SIG-M5 treated with dmso at 0.1 percent for 504 hours (cell line): Measurements from ENCODE around the gene SLC9B2.

Source experiments
- DNase-seq: peaks from one replicate; lab custom pipeline; 2025; ENCODE audit not compliant: unreplicated experiment; lab: John Stamatoyannopoulos, UW

SLC9B2 gene, protein sequence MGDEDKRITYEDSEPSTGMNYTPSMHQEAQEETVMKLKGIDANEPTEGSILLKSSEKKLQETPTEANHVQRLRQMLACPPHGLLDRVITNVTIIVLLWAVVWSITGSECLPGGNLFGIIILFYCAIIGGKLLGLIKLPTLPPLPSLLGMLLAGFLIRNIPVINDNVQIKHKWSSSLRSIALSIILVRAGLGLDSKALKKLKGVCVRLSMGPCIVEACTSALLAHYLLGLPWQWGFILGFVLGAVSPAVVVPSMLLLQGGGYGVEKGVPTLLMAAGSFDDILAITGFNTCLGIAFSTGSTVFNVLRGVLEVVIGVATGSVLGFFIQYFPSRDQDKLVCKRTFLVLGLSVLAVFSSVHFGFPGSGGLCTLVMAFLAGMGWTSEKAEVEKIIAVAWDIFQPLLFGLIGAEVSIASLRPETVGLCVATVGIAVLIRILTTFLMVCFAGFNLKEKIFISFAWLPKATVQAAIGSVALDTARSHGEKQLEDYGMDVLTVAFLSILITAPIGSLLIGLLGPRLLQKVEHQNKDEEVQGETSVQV

DNA sequence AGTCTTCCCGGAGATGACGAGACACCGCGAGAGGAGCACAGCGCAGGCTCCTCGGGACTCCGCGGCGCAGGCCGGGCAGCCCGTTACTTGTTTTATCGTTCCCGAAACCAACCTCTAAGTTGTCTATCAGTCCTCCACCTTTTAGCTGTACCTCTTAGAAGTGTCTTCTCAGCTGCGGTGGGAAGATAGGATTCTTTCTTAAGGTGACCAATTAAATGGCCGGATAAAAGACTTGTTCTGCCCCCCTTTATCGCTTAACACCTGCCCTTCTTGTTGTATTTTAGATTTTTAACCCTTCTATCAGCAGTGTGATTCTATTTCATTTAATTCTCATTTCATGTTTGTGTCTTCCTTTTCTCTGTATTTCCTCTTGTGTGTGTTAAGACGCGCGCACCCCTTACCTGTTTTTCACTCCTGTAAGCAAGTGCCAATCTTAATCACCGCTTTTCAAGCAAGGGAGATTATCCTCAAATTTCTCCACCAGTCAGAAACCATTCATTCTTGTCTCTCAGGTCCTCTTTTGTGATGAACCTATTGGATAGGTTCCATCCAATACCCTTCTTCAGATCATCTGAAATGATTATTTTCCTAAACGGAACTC is at the start of gene SLC9B2:
TSS of gene SLC9B2 (minus strand) at position 15 of the 601 bp plus-strand sequence. CDS start 9,211 bp downstream, outside the sequence.
- DNase-seq, result peak; percentile 39

DNA sequence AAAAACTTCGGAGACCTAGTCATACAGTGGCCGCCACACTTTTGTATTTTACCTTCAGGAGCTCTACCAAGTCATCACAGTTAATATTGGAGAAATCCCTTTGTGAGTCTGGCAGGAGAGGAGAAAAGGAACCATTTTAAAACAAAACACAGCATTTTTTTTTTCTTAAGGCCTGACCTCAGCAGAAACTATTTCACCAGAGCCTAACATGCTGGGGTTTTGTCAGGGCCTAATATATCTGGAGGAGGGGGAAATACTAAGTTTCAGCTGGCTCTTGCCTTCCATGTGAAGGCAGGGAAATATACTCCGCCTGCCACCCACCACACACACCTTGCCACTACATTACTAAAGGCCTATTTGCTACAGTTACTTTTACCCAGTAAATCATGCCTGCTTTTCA is 49.6 kb upstream of the SLC9B2 start:
- no peak for DNase-seq

DNA sequence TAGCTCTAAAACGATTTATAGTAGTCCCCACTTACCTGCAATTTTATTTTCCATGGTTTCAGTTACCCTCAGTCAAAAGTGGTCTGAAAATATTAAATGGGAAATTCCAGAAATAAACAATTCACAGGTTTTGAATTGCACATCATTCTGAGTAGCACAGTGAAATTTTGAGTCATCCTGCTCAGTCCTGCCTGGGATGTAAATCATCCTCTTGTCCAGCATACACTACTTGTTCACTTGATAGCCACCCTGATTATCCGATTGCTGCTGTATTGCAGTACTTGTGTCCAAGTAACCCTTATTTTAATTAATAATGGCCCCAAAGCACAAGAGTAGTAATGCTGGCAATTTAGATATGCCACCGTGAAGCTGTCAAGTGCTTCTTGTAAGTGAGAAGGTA is 46.6 kb upstream of the SLC9B2 start:
- DNase-seq, result no peak

DNA sequence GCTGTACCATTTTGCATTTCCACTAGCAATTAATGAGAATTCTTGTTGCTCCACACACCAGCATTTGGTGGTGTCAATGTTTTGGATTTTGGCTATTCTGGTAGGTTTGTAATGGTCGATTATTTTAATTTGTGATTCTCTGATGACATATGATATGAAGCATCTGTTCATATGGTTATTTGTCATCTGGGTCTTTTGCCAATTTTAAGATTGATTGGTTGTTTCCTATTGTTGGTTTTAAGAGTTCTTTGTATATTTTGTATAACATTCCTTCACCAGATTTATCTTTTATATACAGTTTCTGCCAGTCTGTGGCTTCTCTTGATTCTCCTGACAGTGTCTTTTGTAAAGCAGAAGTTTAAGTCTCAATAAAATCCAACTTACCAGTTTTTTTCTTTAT is 41.6 kb upstream of the SLC9B2 start:
- DNase-seq, result no peak

- DNase-seq, result no peak
Observed at GRCh38 chr4:103111598-103111997, 35.0 kb upstream of the SLC9B2 start.

DNA sequence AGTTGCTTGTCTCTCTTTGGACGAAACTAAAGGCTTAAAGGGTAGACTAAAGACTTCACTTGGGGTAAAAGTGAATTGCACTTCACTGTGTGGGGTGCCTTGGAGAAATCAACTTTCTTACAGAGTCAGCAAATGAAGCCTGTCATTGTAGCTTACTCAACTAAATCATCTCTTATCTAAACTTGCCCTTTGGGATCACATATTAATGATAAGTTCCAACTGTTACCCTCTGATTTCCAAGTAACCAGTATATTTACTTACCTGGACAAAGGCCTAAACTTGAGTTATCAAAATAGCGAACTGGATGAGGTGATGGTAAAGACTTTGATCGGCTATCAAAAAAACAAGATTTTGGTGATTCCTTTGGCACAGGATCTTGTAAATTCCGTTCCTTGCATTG is 32.0 kb upstream of the SLC9B2 start:
- DNase-seq, result no peak

GRCh38 chr4:103105558-103106356 is 29.2 kb upstream of the SLC9B2 start:
- no peak for DNase-seq

GRCh38 chr4:103104886-103105285 is 28.3 kb upstream of the SLC9B2 start:
- DNase-seq, result no peak

- DNase-seq, result no peak
Observed at GRCh38 chr4:103100691-103101090, 24.1 kb upstream of the SLC9B2 start.

- DNase-seq, result peak; percentile 96
Observed at GRCh38 chr4:103099691-103100392, 23.3 kb upstream of the SLC9B2 start, which contains the start of gene BDH2. Gene BDH2, minus strand, starts transcription at chr4:103099834. Its CDS starts 3,580 bp downstream, at chr4:103096254.

DNA sequence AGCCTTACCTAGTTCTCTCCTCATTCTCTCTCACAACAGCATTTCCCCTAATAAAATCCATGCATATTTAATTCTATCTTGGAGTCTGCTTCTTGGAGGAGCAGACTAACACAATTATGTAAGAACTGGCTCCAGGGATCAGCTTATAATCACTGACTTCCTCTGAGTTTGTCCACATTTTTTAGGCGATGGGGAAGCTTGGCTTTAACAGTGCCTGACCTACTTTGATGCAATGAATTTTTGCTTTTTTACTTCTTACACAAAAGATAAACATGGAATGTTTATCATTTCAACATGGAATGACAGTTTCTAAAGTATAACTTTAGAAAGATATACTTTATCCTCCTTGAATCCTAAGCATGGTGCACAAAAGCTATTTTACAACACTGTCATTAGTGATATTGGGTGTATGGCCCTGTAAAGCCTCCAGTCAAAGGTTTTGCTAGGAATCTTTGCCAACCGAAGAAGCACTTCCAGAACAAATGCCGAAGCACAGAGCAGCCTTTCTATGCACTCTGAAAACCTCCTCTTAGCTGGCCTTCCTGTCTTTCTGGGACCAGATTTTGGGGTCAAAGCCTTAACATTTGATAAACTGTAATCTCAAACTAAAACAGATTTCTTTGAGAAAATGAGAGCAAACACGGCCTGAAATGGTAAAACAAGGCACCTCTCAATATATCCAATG is 22.3 kb upstream of the SLC9B2 start:
- DNase-seq, result no peak

- DNase-seq, result no peak
Observed at GRCh38 chr4:103098341-103098740, 21.8 kb upstream of the SLC9B2 start.

DNA sequence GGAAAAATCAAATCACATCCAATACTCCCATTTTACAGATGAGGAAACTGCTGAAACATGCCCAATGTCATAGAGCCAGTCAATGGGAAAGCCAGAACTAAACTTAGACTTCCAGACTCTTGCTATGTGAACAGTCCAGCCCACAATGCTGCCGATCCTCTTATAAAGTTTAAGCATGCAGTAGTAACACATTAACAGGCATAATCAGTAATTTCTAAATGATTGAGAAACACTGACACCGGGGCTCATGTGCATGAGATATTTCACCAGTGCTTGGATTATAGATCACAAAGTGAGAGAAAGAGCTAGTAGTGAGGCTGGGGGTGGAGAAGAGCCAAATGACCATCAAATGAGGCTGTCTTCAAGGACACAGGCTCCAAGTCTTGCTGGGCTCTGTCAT is 20.6 kb upstream of the SLC9B2 start:
- DNase-seq, result no peak

GRCh38 chr4:103095080-103095479 is 18.5 kb upstream of the SLC9B2 start:
- DNase-seq, result no peak

DNA sequence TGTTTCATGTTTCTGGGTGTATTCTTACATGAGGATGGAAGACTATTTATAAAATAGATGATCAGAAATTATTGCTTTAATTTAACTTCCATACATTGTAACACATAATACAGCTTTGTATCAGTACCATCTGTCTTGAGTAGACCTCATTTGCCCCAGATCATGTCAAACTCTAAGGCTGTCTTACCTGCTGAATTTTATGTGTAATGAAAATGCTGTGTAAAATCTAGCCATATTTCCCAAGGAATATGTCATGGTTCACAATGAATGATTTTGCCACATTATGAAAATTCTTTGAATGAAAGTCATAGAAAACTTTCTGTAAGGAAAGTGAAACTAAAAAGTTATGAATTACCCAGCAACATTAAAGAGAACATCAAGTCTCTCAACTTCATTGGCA is 15.7 kb upstream of the SLC9B2 start:
- no peak for DNase-seq

DNA sequence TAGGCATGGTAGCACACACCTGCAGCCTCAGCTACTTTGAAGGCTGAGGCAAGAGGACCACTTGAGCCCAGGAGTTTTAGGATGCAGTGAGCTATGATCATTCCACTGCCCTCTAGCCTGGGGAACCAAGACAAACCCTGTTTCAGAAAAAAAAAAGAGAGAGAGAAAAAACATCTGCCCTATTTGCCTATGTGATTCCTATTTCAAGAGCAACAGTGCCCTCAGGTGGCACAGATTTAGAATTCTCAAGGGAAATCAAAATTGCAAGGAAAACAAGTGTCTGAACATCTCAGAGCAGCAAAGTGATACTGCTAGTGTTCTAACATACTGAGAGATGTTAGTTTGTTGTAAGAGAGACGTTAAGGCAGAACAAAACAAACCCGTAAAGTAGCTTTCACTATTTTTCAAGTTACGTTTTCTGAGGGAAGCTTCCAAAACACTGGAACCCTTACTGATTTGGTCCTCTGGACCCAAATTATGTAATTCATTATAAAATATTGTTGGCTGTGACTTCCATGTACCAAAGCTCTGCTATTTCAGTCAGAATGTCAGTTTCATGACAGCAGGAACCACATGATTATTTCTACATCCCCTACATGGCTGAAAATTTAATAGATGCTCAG is 15.2 kb upstream of the SLC9B2 start:
- DNase-seq, result peak; percentile 59

GRCh38 chr4:103089481-103089880 is 12.9 kb upstream of the SLC9B2 start:
- DNase-seq, result no peak

GRCh38 chr4:103086551-103086950 is 10.0 kb upstream of the SLC9B2 start:
- no peak for DNase-seq

- DNase-seq, result no peak
Observed at GRCh38 chr4:103085555-103086196, 9.1 kb upstream of the SLC9B2 start.
